Pancreas (tissue), 10 donors: ENCODE results near the gene SGPL1. TPM values are rescaled to one million over a fixed set of nuclear protein-coding genes. Genes with fewer than 3 reads are reported as not detected.

Experiments
- ATAC-seq, 4 donors: fragments of 200-7000 bp; cut with Tn5 transposase; one replicate each; pipeline versions ENCODE4 v1.8.0 to v1.9.1; 2020; ENCODE audit warnings: mild to moderate bottlenecking in 4 of 4, moderate library complexity in 4 of 4
- DNase-seq, 6 donors: peaks; one replicate each; pipeline ENCODE4 v3.0.0-alpha.2; 2020
- FAIRE-seq: peaks from 2 replicates; lab custom pipeline; 2012; peaks lifted over from hg19 to GRCh38; lab: Jason Lieb, UNC
- H3K27ac ChIP-seq, 4 donors: fragments of 200-600 bp; sonication (generic); 1 replicate in 3 of 4; 2 replicates in 1 of 4; pipeline versions ENCODE4 v1.5.0 to v1.8.0; 2020
- H3K27me3 ChIP-seq, 4 donors: fragments of 200-600 bp; one replicate each; pipeline ENCODE4 v1.8.0; 2021
- H3K36me3 ChIP-seq, 3 donors: fragments of 200-600 bp; sonication (generic) in 1 of 3; one replicate each; pipeline versions ENCODE4 v1.5.0 to v1.8.0; 2020 to 2021
- H3K4me1 ChIP-seq, 3 donors: fragments of 200-600 bp; one replicate each; pipeline ENCODE4 v1.8.0; 2021
- H3K4me3 ChIP-seq, 4 donors: fragments of 200-600 bp; sonication (generic) in 2 of 4; one replicate each; pipeline versions ENCODE4 v1.5.0 to v1.8.0; 2020 to 2021
- H3K9me3 ChIP-seq, 4 donors: fragments of 200-600 bp; one replicate each; pipeline ENCODE4 v1.8.0; 2021
- CTCF ChIP-seq, 4 donors: fragments of 200-600 bp; sonication (generic) in 3 of 4; IDR thresholded peaks; one replicate each; pipeline versions ENCODE4 v1.5.0 to v1.8.0; 2021; ENCODE audit warnings: antibody characterized with exemption in 4 of 4
- WGBS, 2 donors: extraction: QIAGEN DNeasy Blood & Tissue Kit; methylation state at CpG; one replicate each; pipeline ENCODE4 v1.1.7; 2013; 5-methylcytosine and 5-hydroxymethylcytosine counted together
- intact Hi-C, 3 donors: fragments of 100-400 bp; cut with DNase I; formaldehyde crosslinking; loops; one replicate each; pipeline versions ENCODE4 v1.11.1 to v1.14.2; 2022
- polyA plus RNA-seq, 2 donors: library from polyadenylated mRNA; stranded (reverse); fragments of 200-250 nt; gene quantifications; one replicate each; pipeline ENCODE4 v1.2.3, GENCODE V29; 2013
- total RNA-seq, 6 donors: library from RNA; stranded (reverse); fragmentation: NEBNext Ultra II Directional in 4 of 6; extraction: Animal tissue kit (Norgen Biotek cat#: 25700) in 4 of 6; gene quantifications; one replicate each; pipeline versions ENCODE4 v1.2.1 to v1.2.4, GENCODE V29; 2021 to 2023
- donor health status: healthy with polysubstance abuse.
- donor health status: DM: no; HTN: no; CAD: no; lungs with moderate emphysema.
- donor health status: DM: no; HTN: no; CAD: no.
- donor health status: control.
- donor health status: control.
- donor health status: Bipolar disorder and iron deficiency.
- donor health status: DM: yes; HTN: yes; CAD: no.
- donor health status: DM: no; HTN: no; CAD: no.
- donor health status: DM: no; HTN: no; CAD: no.
- donor health status: DM: yes; HTN: yes; CAD: no.

Gene SGPL1
- total and polyA plus RNA-seq, 8 donors: 12.0 to 55.8 (median 30.1) TPM

GRCh38 chr10:70784471-70784870 lies 31.3 kb upstream of the SGPL1 start:
- Histone ChIP-seq H3K4me1 (no peaks in the 10 kb centered on the region), H3K27me3 (no peaks in the 10 kb centered on the region), H3K9me3 (no peaks in the 10 kb centered on the region), H3K36me3 (no peaks in the 10 kb centered on the region), H3K4me3 (no peak overlapping the region), H3K27ac (no peak overlapping the region)
- TF ChIP-seq CTCF (IDR thresholded peaks at IDR 0.05): no peak
- WGBS, 2 donors: 62 to 71% methylated on average over 2 of the region's 2 CpGs
- ATAC-seq (no peak), FAIRE-seq (no peak), DNase-seq (no peak)
- intact Hi-C loops: no loop called here

GRCh38 chr10:70785190-70785589 lies 30.6 kb upstream of the SGPL1 start, which contains the start of gene TBATA:
TBATA (minus strand) TSS chr10:70785377; CDS start chr10:70783379, 1,998 bp downstream.
- no peaks in the 10 kb centered on the region for H3K9me3 ChIP-seq
- ATAC-seq (peak in 1 of 4 donors; percentile 12), DNase-seq (no peak), FAIRE-seq (no peak)
- no peaks in the 10 kb centered on the region for H3K27me3 ChIP-seq
- no peaks in the 10 kb centered on the region for H3K36me3 ChIP-seq
- H3K27ac ChIP-seq: no peak within 1 kb of the TSS
- TF ChIP-seq CTCF (IDR thresholded peaks at IDR 0.05): no peak
- H3K4me1 ChIP-seq: no peaks in the 10 kb centered on the region
- intact Hi-C loops: no loop called here
- WGBS, 2 donors: 72 to 81% methylated on average over 4 of the region's 4 CpGs
- no peak within 1 kb of the TSS for H3K4me3 ChIP-seq

DNA sequence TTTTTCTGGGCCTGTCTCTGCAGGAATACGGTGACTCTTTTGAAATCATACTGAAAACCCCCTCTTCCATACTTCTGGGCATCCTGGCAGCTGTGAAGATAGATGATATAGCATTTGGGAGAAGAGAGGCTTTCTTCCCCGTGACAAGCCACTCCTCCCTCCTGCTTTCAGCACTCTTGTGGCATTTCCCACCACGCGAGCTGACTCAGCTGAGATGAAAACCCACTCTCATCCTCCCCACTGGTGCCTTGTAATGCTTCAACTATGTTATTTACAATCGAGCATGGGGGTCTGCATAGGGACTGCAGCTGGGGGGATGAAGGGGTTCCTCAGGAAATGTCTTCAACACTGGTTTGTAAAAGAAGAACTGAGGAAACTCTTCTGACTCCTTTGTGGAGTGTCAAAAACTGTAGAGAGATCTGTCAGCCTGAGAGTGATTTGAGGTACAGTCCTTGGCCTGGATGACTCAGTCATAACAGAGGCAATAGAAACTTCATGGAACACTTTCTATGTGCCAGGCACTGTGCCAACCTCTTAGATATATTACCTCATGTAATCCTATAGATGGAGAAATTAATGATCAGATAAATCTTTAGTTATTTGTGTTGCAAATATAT lies 28.8 kb upstream of the SGPL1 start:
- 60 to 83% methylated on average over 5 of the region's 5 CpGs for WGBS, 2 donors
- FAIRE-seq (no peak), ATAC-seq (no peak), DNase-seq (no peak)
- H3K4me3 ChIP-seq: no peak overlapping the region
- no peaks in the 10 kb centered on the region for H3K27me3 ChIP-seq
- TF ChIP-seq CTCF (IDR thresholded peaks at IDR 0.05): no peak
- no peaks in the 10 kb centered on the region for H3K36me3 ChIP-seq
- intact Hi-C loops: no loop called here
- H3K27ac ChIP-seq: no peak overlapping the region
- H3K4me1 ChIP-seq: no peaks in the 10 kb centered on the region
- no peaks in the 10 kb centered on the region for H3K9me3 ChIP-seq

- H3K9me3 ChIP-seq: no peaks in the 10 kb centered on the region
- intact Hi-C loops: no loop called here
- H3K27ac ChIP-seq: no peak overlapping the region
- DNase-seq: no peak
- FAIRE-seq: no peak
- ATAC-seq: no peak
- TF ChIP-seq CTCF (IDR thresholded peaks at IDR 0.05): no peak
- H3K36me3 ChIP-seq: no peaks in the 10 kb centered on the region
- no peak overlapping the region for H3K4me3 ChIP-seq
- H3K27me3 ChIP-seq: no peaks in the 10 kb centered on the region
- WGBS, 2 donors: 58 to 59% methylated on average over 5 of the region's 5 CpGs
- H3K4me1 ChIP-seq: no peaks in the 10 kb centered on the region
Measured at GRCh38 chr10:70791386-70792039, 24.2 kb upstream of the SGPL1 start.

- H3K9me3 ChIP-seq: no peaks in the 10 kb centered on the region
- FAIRE-seq: no peak
- no peaks in the 10 kb centered on the region for H3K4me1 ChIP-seq
- no peak for TF ChIP-seq CTCF (IDR thresholded peaks at IDR 0.05)
- H3K4me3 ChIP-seq: no peak overlapping the region
- DNase-seq: no peak
- no peaks in the 10 kb centered on the region for H3K27me3 ChIP-seq
- 91 to 93% methylated on average over 1 of the region's 1 CpG for WGBS, 2 donors
- no peak overlapping the region for H3K27ac ChIP-seq
- no peaks in the 10 kb centered on the region for H3K36me3 ChIP-seq
- intact Hi-C loops: no loop called here
- ATAC-seq: no peak
Measured at GRCh38 chr10:70795613-70796012, 20.1 kb upstream of the SGPL1 start.
